Brain microvascular endothelial cell (primary cell): ENCODE data around the gene CREB5.

Experiments used
- DNase-seq: peaks from one replicate; pipeline ENCODE4 v3.0.0-alpha.2; 2020
- H3K27ac ChIP-seq: fragments of 250-450 bp; sonication (Bioruptor Pico); 2 replicates; pipeline ENCODE4 v1.5.1; 2020; ENCODE audit warnings: mild to moderate bottlenecking, moderate library complexity
- H3K27me3 ChIP-seq: fragments of 250-450 bp; sonication (Bioruptor Pico); replicated peaks from 2 replicates; pipeline ENCODE4 v1.5.1; 2020; ENCODE audit warnings: mild to moderate bottlenecking
- H3K36me3 ChIP-seq: fragments of 250-450 bp; sonication (Bioruptor Pico); replicated peaks from 2 replicates; pipeline ENCODE4 v1.5.1; 2020; ENCODE audit warnings: mild to moderate bottlenecking
- H3K4me3 ChIP-seq: 2 replicates; pipeline ENCODE4 v1.5.1; 2011; ENCODE audit warnings: low read depth, mild to moderate bottlenecking, control low read depth, low read length, moderate library complexity
- in situ Hi-C: cut with HindIII; loops from 2 replicates; pipeline ENCODE4 v1.10.0; 2017; ENCODE audit warnings: low sequenced_read_pairs, low pct_ligation_motif_present
- TF ChIP-seq, protein P1 (sequence below): IDR thresholded peaks from 2 replicates; pipeline ENCODE4 v1.5.1; 2011; ENCODE audit warnings: low read depth, mild to moderate bottlenecking, moderate library complexity, low read length, control low read depth, inconsistent platforms; ENCODE audit errors: missing control alignments

Gene CREB5

DNA sequence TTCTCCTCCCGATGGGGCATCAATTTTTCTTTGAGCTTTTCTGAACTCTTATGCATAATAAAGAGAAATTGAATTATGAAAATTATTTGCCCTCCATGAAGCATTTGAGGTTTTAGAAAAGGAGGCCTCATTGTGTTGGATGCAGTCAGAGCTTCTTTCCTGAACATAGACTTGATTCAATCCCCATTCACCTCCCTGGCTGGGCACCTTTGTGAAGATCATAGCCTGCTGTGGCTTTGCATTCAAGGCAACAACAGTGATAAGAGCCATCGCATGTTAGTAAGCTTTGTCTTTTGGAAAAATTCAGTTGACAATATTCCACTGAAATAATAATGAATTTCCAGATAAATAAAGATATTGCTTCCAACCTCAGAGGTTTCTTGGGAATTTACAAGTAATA is 458.8 kb downstream of the CREB5 start:
- Histone ChIP-seq H3K4me3 (no peak overlapping the region), H3K36me3 (no peaks in the 10 kb centered on the region), H3K27ac (no peak overlapping the region), H3K27me3 (no peaks in the 10 kb centered on the region)
- in situ Hi-C loops, result no loop called here
- DNase-seq, result no peak
- TF ChIP-seq, protein P1, sequence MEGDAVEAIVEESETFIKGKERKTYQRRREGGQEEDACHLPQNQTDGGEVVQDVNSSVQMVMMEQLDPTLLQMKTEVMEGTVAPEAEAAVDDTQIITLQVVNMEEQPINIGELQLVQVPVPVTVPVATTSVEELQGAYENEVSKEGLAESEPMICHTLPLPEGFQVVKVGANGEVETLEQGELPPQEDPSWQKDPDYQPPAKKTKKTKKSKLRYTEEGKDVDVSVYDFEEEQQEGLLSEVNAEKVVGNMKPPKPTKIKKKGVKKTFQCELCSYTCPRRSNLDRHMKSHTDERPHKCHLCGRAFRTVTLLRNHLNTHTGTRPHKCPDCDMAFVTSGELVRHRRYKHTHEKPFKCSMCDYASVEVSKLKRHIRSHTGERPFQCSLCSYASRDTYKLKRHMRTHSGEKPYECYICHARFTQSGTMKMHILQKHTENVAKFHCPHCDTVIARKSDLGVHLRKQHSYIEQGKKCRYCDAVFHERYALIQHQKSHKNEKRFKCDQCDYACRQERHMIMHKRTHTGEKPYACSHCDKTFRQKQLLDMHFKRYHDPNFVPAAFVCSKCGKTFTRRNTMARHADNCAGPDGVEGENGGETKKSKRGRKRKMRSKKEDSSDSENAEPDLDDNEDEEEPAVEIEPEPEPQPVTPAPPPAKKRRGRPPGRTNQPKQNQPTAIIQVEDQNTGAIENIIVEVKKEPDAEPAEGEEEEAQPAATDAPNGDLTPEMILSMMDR, result no peak

DNA sequence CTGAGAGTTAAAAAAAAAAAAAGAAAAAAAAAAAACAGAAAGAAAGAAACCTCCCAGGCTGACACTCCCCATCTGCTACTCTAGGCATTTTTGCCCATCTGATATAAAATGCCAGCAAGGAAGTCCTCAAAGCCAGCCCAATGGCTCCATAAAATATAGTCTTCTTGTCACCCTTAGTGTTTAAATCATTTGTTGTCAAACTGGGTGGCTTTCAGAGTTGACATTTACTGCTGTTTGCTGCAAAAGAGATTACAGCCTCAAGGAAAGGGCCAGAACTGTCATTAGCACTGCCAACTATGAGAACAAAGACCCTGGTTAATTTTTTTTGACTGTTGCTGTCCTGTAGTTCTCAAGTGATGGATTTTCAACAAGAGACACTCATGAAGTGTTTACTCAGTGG is 459.3 kb downstream of the CREB5 start:
- no peak for DNase-seq
- Histone ChIP-seq H3K27me3 (no peaks in the 10 kb centered on the region), H3K36me3 (no peaks in the 10 kb centered on the region), H3K27ac (no peak overlapping the region), H3K4me3 (no peak overlapping the region)
- TF ChIP-seq, protein P1, result no peak
- in situ Hi-C loops, result no loop called here

DNA sequence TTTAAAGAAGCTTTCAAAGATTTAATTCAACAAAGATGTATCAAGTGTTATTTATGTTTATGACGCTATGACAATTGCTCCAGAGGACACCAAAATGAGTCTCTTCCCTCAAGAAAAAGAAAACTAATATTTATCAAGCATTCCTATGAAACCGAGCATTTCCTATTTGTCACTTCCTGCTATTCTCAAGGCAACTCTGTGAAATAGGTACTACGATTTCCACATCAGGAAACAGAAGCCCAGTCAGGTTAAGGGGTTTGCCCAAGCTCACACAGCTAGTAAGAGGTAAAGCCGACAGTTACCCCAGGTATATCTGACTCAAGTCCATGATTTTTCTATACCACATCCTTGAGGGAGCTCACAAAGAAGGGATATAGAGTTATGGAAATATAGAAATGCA is 459.9 kb downstream of the CREB5 start:
- Histone ChIP-seq H3K27me3 (no peaks in the 10 kb centered on the region), H3K27ac (no peak overlapping the region), H3K36me3 (no peaks in the 10 kb centered on the region), H3K4me3 (no peak overlapping the region)
- no peak for DNase-seq
- in situ Hi-C loops, result no loop called here
- TF ChIP-seq, protein P1, result no peak

DNA sequence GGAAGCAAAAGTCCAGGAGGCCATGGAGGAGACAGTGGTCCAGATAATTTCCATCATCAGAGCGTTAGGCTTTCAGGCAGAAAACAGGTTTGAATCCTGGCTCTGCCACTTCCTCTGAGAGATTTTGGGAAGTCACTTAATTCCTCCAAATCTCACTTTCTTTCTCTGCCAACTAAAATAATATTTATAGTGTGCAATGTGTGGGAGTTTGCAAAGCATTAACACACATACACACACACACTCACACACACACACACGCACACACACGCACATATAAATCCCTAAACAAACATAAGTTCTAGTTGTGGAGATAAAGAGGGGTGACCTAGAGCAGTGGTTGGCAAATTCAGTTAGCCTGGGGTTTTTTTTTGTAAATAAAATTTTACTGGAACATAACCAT is 461.0 kb downstream of the CREB5 start:
- Histone ChIP-seq H3K27me3 (no peaks in the 10 kb centered on the region), H3K36me3 (no peaks in the 10 kb centered on the region), H3K4me3 (no peak overlapping the region), H3K27ac (no peak overlapping the region)
- no peak for DNase-seq
- TF ChIP-seq, protein P1, result no peak
- in situ Hi-C loops, result no loop called here

DNA sequence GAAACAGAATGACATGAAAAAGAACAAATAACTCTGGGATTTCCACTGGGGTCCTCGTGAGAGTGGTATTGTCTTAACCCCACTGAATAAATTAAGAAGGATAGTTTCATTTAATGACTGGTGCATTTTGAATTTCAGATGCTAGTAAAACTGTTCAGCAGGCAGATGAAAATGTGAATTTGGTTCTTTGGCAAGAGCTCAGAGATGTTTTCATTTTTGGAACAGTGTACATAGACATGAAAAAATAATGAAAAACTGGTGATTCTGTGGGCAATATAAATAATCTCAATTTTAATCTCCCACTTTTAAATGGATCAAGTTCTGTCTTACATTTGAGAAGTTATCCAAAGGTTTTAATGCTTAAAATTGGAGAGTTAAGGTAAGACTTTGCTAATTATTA is 461.7 kb downstream of the CREB5 start:
- in situ Hi-C loops, result no loop called here
- Histone ChIP-seq H3K36me3 (no peaks in the 10 kb centered on the region), H3K4me3 (no peak overlapping the region), H3K27me3 (no peaks in the 10 kb centered on the region), H3K27ac (no peak overlapping the region)
- TF ChIP-seq, protein P1, result no peak
- DNase-seq, result no peak
